Subcutaneous adipose tissue (tissue), 4 donors: ENCODE measurements around the gene BACH2. TPM values are rescaled to one million over a fixed set of nuclear protein-coding genes. Genes with fewer than 3 reads are reported as not detected.

Source experiments
- total RNA-seq, 4 donors: library from RNA; depleted of rRNA; stranded (reverse); fragments of >200 nt; gene quantifications; one replicate each; pipeline ENCODE4 v1.1.0, GENCODE V29; 2016
- TF ChIP-seq, protein P1 (sequence below): fragments of 450-650 bp; IDR thresholded peaks from one replicate; pipeline ENCODE4 v1.5.1; 2016; ENCODE audit warnings: low read depth, mild to moderate bottlenecking, control low read depth, antibody characterized with exemption, moderate library complexity

BACH2 gene
- total RNA-seq, 4 donors from 2014 or later: 1.7 to 15.4 (median 3.9) TPM

DNA sequence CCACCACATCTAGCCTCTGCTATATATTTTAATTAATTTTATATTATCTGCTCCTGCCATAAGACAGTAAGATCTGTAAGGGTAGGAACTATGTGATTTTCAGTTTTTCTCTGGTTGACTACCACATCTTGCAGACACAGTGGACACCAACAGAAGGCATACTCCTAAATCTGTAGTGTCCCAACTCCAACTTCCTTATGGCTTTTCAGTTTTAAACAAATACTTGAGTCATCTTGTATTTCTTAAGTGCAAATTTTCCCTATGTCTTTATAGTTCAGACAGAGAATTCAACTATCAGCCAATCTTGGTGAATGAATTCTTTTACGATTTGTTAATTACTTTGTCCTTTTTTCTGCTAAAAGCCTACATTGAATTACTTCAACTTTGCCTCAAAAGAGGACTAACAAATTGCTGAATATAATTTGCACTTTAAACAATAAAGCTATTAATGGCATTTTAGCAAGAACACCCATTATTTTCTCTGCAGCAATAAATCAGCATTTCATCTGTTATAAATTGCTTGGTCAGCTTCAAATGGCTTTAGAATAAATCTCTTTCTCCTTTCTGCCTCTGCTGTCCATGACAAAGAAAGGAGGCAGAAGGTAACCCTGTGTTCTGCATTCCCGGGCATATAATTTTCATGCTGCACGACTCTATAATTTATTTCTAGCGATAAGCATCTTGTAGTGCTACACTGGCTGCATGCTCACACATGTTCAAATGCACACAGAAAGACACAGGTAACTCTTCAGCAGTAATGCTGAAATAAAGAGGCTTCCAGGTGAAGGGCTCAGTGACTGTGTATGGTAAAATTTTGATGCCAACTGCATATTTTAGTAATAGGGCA, 144.8 kb downstream of the BACH2 start:
- TF ChIP-seq, protein P1, sequence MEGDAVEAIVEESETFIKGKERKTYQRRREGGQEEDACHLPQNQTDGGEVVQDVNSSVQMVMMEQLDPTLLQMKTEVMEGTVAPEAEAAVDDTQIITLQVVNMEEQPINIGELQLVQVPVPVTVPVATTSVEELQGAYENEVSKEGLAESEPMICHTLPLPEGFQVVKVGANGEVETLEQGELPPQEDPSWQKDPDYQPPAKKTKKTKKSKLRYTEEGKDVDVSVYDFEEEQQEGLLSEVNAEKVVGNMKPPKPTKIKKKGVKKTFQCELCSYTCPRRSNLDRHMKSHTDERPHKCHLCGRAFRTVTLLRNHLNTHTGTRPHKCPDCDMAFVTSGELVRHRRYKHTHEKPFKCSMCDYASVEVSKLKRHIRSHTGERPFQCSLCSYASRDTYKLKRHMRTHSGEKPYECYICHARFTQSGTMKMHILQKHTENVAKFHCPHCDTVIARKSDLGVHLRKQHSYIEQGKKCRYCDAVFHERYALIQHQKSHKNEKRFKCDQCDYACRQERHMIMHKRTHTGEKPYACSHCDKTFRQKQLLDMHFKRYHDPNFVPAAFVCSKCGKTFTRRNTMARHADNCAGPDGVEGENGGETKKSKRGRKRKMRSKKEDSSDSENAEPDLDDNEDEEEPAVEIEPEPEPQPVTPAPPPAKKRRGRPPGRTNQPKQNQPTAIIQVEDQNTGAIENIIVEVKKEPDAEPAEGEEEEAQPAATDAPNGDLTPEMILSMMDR: no peak

- TF ChIP-seq, protein P1: no peak
Observed at GRCh38 chr6:90149280-90149679, 147.4 kb downstream of the BACH2 start.

- TF ChIP-seq, protein P1: no peak
Observed at GRCh38 chr6:90148867-90149266, 147.8 kb downstream of the BACH2 start.

- TF ChIP-seq, protein P1: no peak
Observed at GRCh38 chr6:90146921-90147649, 149.6 kb downstream of the BACH2 start.

GRCh38 chr6:90146024-90146423, 150.6 kb downstream of the BACH2 start:
- TF ChIP-seq, protein P1: no peak

GRCh38 chr6:90144928-90145555, 151.6 kb downstream of the BACH2 start:
- TF ChIP-seq, protein P1: no peak

DNA sequence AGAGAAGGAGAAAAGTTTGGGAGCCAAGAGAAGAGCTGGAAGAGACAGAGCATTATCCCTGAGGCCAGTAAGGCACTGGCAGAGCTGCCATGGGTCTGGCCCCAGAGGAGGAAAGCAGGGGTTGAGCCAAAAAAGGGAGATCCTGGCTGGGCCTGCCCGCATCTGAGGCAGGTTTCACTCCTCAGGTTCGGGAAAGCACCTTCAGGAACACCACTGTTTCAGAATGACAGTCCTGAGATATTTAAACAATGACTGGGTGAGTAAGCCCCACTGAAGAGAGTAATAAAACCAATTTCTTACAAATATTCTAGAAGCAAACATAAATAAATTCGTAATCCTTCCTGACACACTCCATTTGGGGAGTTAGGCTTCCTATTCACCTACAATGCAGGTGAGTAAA, 152.2 kb downstream of the BACH2 start:
- TF ChIP-seq, protein P1: no peak
